HFFc6 (cell line): ENCODE measurements around the gene PCSK5. TPM values are rescaled to one million over a fixed set of nuclear protein-coding genes. Genes with fewer than 3 reads are reported as not detected.

Experiments used
- DNase-seq: peaks from one replicate; pipeline ENCODE4 v3.0.0-alpha.2; 2018
- H3K27ac Mint-ChIP-seq: 2 replicates; pipeline ENCODE4 v1.8.0; 2020; ENCODE audit warnings: mild to moderate bottlenecking, mixed read lengths
- H3K27me3 Mint-ChIP-seq: 2 replicates; pipeline ENCODE4 v1.8.0; 2021; ENCODE audit warnings: mild to moderate bottlenecking, moderate library complexity, mixed read lengths; ENCODE audit not compliant: insufficient read depth
- H3K36me3 Mint-ChIP-seq: 2 replicates; pipeline ENCODE4 v1.8.0; 2021; ENCODE audit warnings: low read depth, mixed read lengths
- H3K4me1 Mint-ChIP-seq: 2 replicates; pipeline ENCODE4 v1.8.0; 2020; ENCODE audit warnings: low read depth, mixed read lengths
- H3K4me3 Mint-ChIP-seq: 2 replicates; pipeline ENCODE4 v1.8.0; 2020; ENCODE audit warnings: mild to moderate bottlenecking, moderate library complexity, mixed read lengths
- H3K9me3 Mint-ChIP-seq: 2 replicates; pipeline ENCODE4 v1.8.0; 2020; ENCODE audit warnings: mild to moderate bottlenecking, mixed read lengths
- CTCF ChIP-seq: fragments of 200-600 bp; sonication (generic); IDR thresholded peaks from 2 replicates; pipeline ENCODE4 v1.5.0; 2021; ENCODE audit warnings: antibody characterized with exemption, mild to moderate bottlenecking
- total RNA-seq, 6 experiments: library from RNA; stranded (reverse); fragmentation: NEBNext Ultra II Directional; extraction: Animal tissue kit (Norgen Biotek cat#: 25700); gene quantifications; 2 replicates in 1 of 6; 3 replicates in 5 of 6; pipeline ENCODE4 v1.2.3, GENCODE V29; 2021

PCSK5 gene
- total RNA-seq, 6 experiments from 2014 or later: 0.18 to 0.36 (median 0.22) TPM

DNA sequence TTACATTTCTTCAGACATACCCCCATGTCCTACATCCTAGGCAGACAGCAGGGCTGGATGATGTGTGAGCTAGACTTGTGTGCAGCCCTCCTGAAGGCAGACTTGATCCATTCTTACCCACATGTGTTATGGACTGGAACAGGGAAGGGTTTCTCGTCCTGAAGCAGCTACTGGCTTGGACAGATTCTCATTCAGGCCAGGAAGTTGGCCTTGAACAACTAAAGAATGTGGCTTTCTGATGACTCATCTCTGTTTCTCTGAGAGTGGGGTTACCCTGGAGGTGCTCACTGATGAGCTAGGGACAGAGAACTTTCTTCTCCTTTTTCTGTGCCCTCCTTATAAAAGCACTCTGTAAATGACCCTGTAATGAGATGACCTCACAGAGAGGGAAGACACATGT lies 246.5 kb downstream of the PCSK5 start:
- Mint-ChIP-seq H3K9me3 (peaks cover 24% of the 10 kb centered on the region), H3K27ac (no peak overlapping the region), H3K36me3 (no peaks in the 10 kb centered on the region), H3K4me1 (no peaks in the 10 kb centered on the region), H3K4me3 (no peak overlapping the region), H3K27me3 (no peaks in the 10 kb centered on the region)
- TF ChIP-seq CTCF: no peak
- DNase-seq: no peak

- no peak for TF ChIP-seq CTCF
- Mint-ChIP-seq H3K27me3 (no peaks in the 10 kb centered on the region), H3K9me3 (peaks cover 23% of the 10 kb centered on the region), H3K36me3 (no peaks in the 10 kb centered on the region), H3K4me3 (no peak overlapping the region), H3K4me1 (no peaks in the 10 kb centered on the region), H3K27ac (no peak overlapping the region)
- DNase-seq: no peak
Observed at GRCh38 chr9:76137931-76138330, 247.5 kb downstream of the PCSK5 start.

- H3K36me3 Mint-ChIP-seq: no peaks in the 10 kb centered on the region
- H3K4me3 Mint-ChIP-seq: no peak overlapping the region
- no peak for DNase-seq
- peaks cover 18% of the 10 kb centered on the region for H3K9me3 Mint-ChIP-seq
- no peaks in the 10 kb centered on the region for H3K27me3 Mint-ChIP-seq
- no peak for TF ChIP-seq CTCF
- H3K4me1 Mint-ChIP-seq: no peaks in the 10 kb centered on the region
- no peak overlapping the region for H3K27ac Mint-ChIP-seq
Observed at GRCh38 chr9:76138360-76138759, 247.9 kb downstream of the PCSK5 start.

DNA sequence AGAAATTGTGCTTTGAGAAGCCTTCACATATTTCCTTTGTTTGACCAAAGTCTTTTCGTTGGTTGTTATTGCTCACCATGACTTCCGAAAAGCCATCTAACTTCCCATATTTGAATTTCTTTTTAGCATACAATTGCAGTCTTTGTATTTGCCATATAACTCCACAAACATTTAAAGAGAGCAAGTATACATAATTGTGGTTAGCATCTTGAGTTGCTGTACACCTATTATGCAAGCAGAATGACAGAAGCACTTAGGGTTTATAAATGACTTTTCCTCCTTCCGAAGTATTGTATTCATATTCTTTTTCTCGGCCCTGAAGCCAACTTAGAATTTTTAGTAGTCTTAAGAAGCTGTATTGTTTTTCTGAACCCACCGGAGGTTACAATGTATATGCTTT lies 253.4 kb downstream of the PCSK5 start:
- no peak overlapping the region for H3K27ac Mint-ChIP-seq
- H3K9me3 Mint-ChIP-seq: peaks cover 22% of the 10 kb centered on the region
- H3K4me1 Mint-ChIP-seq: no peaks in the 10 kb centered on the region
- no peak overlapping the region for H3K4me3 Mint-ChIP-seq
- no peaks in the 10 kb centered on the region for H3K36me3 Mint-ChIP-seq
- H3K27me3 Mint-ChIP-seq: no peaks in the 10 kb centered on the region; the same call in 1 of the 2 replicates
- no peak for DNase-seq
- no peak for TF ChIP-seq CTCF

- peaks cover 16% of the 10 kb centered on the region for H3K9me3 Mint-ChIP-seq
- no peak overlapping the region for H3K27ac Mint-ChIP-seq
- H3K4me1 Mint-ChIP-seq: no peaks in the 10 kb centered on the region
- no peaks in the 10 kb centered on the region; the same call in 1 of the 2 replicates for H3K27me3 Mint-ChIP-seq
- no peak for TF ChIP-seq CTCF
- DNase-seq: no peak
- H3K4me3 Mint-ChIP-seq: no peak overlapping the region
- no peaks in the 10 kb centered on the region for H3K36me3 Mint-ChIP-seq
Observed at GRCh38 chr9:76150013-76150412, 259.5 kb downstream of the PCSK5 start.

DNA sequence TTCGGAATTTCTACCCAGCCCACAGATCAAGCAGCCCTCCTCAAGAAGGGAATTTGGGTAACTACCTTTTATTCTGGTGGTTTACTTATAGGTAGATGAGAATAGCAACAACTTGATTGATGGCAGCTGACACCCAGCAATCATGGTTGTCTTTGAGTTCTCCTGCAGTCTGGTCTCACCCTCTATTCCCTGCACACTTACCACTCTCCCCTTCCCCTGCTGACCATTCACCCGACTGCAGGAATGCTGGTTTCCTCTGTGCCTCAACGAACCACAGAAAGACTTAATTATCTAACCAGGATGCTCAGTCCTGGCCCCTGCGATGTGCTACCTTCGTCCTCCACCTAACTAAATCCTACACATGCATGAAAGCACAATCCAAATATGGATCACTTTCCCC lies 260.8 kb downstream of the PCSK5 start:
- no peaks in the 10 kb centered on the region for H3K36me3 Mint-ChIP-seq
- H3K27me3 Mint-ChIP-seq: no peaks in the 10 kb centered on the region; the same call in 1 of the 2 replicates
- no peak for TF ChIP-seq CTCF
- H3K4me3 Mint-ChIP-seq: no peak overlapping the region
- no peaks in the 10 kb centered on the region for H3K4me1 Mint-ChIP-seq
- peaks cover 20% of the 10 kb centered on the region for H3K9me3 Mint-ChIP-seq
- H3K27ac Mint-ChIP-seq: no peak overlapping the region
- no peak for DNase-seq
